ENCODE measurements around the gene SERTAD3.
"Not testable (repeated sequence)": the region's sequence is repeated elsewhere in the genome, so short reads cannot be mapped to it uniquely, and the experiment has no call there.

The SERTAD3 gene, protein sequence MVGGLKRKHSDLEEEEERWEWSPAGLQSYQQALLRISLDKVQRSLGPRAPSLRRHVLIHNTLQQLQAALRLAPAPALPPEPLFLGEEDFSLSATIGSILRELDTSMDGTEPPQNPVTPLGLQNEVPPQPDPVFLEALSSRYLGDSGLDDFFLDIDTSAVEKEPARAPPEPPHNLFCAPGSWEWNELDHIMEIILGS

DNA sequence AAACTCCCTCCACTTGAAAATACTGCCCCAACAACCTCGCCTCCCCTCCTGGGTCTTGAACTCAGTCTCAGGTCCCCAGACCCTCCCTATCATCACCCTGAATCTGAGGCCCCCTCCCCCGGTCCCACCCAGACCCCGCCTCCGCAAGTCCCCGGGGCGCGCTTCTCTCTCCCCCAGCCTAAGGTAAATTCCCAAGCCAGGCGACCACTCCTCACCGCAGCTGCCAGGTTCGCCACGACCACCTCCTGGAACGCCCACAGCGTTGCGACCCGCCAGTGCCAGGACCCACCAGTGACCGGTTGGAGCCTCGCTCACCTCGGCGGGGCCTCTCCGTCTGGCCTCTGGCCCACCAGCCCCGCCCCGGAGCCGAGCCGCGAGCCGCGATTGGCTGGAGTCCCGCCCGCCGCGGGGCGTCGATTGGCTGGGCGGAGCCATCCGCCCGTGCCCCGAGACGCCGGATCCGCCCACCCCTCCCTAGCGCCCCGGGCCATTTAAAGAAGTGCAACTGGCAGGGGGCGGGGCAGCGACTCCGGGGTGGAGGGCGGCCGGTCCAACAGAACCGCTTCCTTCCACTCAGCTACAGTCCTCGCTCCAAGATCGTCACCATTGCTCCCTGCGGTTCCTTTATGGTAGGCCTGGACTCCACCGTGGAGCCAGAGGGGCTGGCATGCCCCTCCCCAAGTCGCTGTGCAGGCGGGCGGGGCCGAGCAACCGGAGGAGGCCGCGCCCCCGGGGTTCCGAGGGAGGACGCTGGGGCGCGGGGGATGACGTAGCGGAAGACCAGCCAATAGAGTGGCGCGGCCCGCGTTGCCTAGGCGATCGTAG is at the start of gene SERTAD3:
TSS of gene SERTAD3 (minus strand) at position 336 of the 825 bp plus-strand sequence. CDS start 2,255 bp downstream, outside the sequence.
- DNase-seq (ENCODE audit: low read depth in 2 of 2), result peak; percentile 92 to 97

DNA sequence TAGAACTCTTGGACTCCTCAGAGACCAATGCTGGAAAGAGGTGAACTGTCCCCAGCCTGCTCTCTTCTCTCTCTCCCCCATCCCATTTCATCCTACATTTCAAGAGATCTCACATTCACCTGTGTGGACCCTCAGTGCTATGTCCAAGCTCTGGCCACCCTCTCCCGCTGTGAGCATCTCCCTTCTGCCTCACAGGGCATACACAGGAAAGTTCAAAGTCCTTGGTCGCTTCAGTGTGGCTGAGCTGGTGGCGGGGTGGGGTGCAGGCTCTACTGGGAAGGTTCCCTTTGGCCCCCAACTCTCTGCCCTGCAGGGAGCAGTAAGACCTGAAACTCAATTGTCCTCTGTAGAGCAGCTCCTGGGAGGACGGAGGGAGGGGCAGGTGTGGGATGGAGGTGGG is 49.6 kb upstream of the SERTAD3 start:
- no peak for DNase-seq (ENCODE audit: low read depth in 2 of 2)

DNA sequence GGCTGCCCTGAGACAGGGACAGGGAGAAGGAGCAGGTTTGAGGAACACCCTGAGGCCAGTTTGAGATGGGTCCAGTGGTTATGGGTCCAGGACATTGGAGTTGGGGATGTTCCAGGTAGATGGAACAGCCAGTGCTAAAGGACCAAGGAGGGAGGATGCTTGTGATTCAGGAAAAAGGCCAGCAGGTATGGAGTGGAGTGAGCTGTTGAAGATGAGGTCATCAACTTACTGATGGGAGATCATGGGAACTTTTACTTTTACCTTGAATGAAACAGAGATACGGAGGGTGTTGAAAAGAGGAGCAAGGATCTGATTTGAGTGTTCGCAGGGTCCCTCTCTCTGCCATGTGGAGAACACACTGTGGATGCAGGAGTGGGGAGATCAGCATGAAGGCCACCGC is 48.1 kb upstream of the SERTAD3 start:
- no peak for DNase-seq (ENCODE audit: low read depth in 2 of 2)

DNA sequence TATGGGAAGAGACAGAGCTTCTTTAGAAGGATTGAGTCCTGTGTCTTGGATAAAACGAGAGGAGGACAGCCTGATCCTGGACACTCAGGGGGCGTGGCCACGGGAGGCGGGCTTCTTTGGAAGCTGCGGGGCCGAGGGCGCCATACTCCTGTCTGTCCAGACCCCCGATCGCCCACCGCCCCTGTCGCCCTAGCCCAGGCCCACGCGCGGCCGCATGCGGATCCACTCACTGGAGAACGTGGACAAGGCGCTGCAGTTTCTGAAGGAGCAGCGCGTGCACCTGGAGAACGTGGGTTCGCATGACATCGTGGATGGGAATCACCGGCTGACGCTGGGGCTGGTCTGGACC is 45.7 kb upstream of the SERTAD3 start:
- no peak for DNase-seq (ENCODE audit: low read depth in 2 of 2)

DNA sequence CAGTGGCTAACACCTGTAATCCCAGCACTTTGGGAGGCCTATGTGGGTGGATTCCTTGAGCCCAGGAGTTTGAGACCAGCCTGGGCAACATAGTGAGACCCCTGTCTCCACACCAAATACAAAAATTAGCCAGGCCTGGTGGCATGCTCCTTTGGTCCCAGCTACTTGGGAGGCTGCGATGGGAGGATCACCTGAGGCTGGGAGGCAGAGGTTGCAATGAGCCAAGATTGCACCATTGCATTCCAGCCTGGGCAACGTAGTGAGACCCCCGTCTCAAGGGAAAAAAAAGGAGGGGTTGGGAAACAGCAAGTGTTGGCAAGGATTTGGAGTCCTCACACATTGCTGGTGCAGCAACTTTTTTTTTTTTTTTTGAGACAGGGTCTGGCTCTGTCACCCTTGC is 41.9 kb upstream of the SERTAD3 start:
- DNase-seq (ENCODE audit: low read depth in 2 of 2), result no peak

DNA sequence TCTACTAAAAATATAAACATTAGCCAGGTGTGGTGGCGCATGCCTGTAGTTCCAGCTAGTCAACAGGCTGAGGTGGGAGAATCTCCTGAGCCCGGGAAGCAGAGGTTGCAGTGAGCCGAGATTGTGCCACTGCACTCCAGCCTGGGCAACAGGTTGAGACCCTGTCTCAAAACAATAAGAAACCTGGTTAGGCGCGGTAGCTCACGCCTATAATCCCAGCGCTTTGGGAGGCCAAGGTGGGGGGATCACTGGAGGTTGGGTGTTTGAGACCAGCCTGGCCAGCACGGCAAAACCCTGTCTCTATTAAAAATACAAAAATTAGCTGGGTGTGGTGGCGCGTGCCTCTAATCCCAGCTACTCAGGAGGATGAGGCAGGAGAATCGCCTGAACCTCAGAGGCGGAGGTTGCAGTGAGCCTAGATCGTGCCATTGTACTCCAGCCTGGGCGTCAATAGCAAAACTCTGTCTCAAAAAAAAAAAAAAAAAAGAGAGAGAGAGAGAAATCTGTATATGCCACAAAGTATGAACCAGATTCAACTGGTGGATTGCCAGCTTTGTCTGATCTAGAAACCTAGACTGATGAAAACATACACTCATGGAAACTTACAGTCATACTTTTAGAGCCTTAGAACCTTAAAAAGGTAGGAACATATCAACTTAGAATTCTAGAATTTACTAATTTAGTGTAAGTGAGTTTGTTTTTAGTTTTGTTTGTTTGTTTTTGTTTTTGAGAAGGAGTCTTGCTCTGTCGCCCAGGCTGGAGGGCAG is 31.9 kb upstream of the SERTAD3 start:
- not testable (repeated sequence) for DNase-seq (ENCODE audit: low read depth in 2 of 2)

DNA sequence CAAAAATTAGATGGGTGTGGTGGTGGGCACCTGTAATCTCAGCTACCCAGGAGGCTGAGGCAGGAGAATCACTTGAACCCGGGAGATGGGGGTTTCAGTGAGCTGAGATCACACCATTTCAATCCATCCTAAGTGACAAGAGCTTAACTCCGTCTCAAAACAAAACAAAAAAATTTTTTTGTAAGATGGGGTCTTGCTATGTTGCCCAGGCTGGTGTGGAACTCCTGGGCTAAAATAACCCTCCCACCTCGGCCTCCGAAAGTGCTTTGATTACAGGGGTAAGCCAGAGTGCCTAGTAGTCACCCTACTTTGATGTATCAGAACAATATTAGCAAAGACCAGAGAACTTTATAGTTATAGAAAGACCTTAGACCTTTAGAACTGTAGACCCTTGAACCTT is 30.6 kb upstream of the SERTAD3 start:
- DNase-seq (ENCODE audit: low read depth in 2 of 2), result no peak

DNA sequence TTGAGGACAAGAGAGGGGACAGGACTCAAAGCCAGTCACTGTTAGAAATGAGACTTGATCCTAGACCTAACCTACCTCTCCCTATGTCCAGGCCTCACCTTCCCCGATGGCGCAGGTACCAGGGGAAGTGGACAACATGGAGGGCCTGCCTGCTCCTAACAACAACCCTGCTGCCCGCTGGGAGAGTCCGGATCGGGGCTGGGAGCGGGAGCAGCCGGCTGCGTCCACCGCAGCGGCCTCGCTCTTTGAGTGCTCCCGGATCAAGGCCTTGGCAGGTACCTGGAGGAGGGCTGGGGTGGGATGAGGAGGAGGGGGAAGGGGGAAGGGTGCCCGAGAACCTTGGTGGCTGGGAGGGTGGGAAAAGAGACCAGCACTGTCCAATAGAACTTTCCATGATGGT is 28.4 kb upstream of the SERTAD3 start:
- DNase-seq (ENCODE audit: low read depth in 2 of 2), result no peak

DNA sequence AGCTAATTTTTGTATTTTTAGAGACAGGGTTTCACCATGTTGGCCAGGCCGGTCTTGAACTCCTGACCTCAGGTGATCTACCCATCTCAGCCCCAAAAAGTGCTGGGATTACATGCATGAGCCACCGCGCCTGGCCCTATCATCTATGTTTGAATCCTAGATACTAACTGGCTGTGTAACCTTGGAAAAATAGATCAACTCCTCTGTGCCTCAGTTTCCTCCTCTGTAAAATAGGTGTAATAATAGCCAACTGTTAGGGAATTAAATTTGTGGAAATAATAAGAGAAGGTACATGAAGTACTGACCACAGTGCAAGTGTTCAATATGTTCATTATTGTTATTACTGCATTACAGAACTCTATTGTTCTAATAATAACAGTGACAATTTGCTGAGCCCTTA is 27.0 kb upstream of the SERTAD3 start:
- DNase-seq (ENCODE audit: low read depth in 2 of 2), result no peak

DNA sequence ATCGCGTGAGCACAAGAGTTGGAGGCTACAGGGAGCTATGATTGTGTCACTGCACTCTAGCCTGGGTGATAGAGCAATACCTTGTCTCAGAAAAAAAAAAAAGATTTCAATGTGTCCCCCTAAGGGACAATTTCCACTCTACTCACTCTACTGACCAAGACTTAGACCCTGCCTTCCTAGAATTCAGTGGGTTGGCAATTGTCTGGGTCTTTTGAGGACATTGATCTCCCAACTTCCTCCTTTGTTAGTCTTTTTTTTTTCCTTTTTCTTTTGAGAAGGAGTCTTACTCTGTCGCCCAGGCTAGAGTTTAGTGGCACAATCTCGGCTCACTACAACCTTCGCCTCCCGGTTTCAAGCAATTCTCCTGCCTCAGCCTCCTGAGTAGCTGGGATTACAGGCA is 24.9 kb upstream of the SERTAD3 start:
- DNase-seq (ENCODE audit: low read depth in 2 of 2), result no peak

DNA sequence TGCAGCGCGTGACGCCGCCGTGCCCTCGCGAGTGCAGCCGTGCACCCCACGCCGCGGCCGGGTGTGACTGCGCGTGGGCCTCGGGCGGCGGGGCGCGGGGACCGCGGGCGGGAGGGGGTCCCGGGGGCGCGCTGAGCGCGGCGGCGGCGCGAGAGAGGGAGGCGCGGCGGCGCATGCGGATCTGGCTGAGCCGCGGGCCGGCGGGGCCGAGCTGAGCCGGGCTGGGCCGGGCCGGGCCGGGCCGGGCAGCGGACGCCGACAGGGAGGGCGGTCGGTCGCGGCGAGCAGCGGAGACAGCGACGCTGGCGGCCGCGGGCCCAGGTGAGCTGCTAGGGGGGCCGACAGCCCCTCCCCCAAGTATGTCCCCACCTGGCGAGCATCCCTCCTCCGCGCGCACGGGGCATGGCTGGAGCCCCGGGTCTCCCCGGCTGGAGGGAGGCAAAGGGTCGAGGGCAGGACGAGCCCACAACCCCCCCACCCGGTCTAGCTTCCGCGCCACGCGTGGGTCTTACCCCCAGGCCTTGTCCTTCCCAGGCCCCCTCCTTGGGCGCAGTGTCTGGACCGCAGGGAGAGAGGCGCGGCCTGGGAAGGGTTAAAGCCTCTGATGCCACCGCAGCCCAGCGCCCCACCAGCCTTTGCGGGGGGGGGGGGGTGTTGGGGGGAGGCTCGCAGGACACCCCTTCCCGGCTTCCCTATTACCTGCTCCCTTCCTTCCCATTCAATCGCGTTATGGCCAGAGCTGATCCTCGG is 23.0 kb upstream of the SERTAD3 start, which contains the start of gene SPTBN4:
TSS of gene SPTBN4 (plus strand) at position 17 of the 750 bp plus-strand sequence. CDS start 5,621 bp downstream, outside the sequence.
- no peak for DNase-seq (ENCODE audit: low read depth in 2 of 2)

DNA sequence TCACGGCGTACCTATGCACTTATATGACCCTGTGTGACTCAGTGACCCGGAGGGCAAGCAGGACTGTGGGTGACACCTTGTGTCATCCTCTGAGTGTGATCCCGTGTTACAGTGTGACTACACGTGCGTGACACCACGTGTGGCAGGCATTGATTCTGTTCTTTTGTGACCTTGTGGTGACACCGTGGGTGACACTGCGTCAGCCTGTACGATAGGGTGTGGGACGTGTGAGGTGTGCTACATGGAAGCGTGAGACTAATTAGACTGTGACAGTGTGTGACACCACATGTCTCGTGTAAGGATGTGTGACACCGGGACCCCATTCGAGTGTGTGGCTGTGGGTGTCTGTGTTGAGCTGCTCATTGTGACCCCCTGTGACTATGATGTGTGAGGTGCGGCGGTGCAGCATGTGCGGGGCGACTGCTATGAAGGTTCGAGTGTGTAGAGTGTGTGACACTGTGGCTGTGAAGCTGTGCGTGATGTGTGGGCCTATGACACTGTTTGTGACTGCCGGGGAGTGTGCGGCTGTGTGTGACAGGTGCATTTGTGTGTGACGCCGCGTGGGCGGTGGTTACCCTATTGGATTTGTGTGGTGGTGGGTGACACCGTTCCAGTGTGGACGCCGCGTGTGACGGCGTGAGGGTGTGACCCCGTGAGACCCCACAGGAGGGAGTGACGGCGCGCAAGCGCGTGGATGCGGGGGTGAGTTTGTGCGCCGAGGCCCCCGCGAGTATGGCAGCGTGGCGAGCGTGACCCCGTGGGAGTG is 22.3 kb upstream of the SERTAD3 start:
- DNase-seq (ENCODE audit: low read depth in 2 of 2), result peak; percentile 75 to 89

DNA sequence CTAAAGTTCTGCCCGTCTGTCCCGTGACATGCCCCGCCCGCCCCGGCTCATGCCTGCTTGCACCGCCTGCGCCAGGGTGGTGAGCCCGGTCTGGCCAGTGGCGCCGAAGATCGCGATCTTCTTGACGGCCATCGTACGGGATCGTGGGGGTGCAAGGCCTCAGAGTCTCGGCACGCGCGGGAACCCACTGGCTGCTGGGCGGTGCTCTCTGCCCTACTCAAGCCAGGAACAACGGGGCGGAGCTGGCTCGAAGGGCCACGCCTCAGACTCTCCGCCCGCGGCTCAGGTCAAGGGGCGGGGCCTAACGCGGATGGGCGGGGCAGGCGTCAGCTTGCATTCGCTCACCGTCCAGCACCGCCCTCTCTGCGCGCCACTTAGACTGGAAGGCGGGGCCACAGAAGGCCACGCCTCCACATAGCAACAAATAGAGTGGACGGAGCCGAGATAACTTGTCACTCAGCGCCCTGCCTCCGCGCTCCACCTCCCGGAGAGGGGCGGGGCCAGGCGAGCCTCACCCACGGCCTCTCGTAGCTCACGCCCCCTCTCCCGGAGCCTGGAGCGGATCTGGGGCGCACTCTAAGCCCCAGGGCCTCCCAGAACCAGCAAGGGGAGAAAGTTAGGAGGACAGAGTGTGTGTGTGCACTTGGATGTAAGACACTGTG is 21.6 kb upstream of the SERTAD3 start, which contains the start of gene BLVRB:
TSS of gene BLVRB (minus strand) at position 189 of the 662 bp plus-strand sequence. CDS start at position 132, 57 bp downstream.
- peak; percentile 97 to 98 for DNase-seq (ENCODE audit: low read depth in 2 of 2)

DNA sequence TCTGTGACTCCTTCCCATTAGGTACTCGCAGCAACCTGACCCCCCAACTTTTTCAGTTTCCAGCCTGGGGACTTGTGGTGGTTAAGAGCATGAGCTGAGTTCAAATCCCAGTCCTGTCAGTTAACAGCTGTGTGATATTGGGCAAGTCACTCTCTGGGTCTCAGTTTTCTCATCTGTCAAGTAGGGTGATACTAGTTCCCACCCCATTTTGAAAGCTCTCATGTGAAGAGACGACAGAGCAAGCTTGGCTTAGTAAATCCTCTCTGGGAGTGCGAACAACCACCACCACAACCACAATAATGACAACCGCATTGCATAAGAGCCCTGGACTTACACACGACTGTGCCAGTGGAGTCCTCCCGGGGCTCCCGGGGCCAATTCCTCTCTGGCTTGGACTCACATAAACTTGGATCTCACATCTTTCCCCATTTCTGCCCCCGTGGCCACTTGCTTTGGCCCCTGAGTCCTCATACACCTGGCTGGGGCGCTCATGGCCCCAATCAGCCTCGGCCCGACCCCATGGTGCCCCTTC is 21.0 kb upstream of the SERTAD3 start:
- DNase-seq (ENCODE audit: low read depth in 2 of 2), result peak in 1 of 2 donors; percentile 3

DNA sequence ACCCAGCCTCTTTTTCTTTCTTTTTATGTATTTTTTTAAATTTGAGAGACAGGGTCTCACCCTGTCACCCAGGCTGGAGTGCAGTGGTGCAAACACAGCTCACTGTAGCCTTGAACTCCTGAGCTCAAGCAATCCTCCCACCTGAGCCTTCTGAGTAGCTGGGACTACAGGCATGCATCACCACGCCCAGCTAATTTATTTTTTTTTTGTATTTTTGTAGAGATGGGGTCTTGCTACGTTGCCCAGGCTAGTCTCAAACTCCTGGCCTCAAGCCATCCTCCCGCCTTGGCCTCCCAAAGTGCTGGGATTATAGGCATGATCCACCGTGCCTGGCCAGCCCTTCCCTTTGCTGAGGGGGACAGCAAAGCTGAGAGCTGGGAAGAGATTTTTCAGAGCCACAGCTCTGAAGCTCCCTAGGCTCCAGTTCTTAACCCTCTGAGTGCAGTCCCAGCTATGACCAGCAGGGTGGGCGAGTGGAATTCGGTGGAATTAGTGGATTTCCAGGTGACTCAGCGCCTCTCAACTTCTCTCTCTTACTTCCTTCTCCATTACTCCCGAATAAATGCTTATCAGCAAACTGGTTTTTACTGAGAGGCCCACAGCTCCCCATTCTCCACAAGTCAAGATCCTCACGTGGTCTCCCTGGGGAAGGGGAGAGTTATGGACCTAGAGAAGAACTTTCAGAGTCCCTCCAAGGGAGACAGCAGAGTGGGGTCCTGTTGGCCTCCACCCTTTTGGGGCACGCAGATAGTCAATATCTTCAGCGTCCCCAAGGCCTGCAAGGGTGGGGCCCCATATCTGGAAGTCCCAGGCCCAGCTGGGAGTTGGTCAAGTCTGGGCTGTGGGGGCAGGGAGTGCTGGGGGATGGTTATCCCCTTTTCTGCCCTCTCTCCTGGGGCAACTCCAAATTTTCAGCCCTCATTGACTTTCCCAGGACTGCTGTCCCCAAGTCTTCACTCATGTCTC is 20.2 kb upstream of the SERTAD3 start:
- peak; percentile 44 to 50 for DNase-seq (ENCODE audit: low read depth in 2 of 2)

DNA sequence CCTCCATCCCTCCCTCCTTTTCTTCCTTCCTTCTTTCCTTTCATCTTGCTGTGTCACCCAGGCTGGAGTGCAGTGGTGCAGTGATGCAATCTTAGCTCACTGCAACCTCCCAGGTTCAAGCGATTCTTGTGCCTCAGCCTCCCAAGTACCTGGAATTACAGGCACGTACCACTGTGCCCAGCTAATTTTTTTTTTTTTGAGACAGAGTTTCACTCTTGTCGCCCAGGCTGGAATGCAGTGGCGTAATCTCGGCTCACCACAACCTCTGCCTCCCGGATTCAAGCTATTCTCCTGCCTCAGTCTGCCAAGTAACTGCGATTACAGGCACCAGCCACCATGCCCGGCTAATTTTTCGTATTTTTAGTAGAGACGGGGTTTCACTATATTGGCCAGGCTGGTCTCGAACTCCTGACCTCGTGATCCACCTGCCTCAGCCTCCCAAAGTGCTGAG is 19.5 kb upstream of the SERTAD3 start:
- DNase-seq (ENCODE audit: low read depth in 2 of 2), result not testable (repeated sequence)

DNA sequence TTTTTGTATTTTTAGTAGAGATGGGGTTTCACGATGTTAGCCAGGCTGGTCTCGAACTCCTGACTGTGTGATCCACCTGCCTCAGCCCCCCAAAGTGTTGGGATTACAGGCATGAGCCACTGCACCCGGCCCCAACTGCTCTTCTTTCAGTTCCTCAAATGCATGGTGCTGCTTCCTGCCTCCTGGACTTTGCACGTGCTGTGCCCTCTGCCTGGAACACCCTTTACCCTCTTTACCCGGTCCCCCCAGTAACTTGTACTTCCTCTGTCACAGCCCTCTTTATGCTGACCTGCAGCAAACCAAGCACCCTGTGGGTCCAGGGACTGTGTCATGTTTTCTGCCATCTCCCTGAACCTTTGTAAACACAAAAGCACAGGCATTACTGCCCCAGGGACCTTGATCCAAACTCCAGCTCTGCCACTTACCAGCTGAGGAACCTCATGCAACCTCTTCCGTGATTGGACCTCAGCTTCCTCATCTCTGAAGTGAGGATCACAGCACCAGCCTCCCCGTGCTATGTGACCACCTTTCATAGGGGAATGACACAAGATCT is 17.6 kb upstream of the SERTAD3 start:
- DNase-seq (ENCODE audit: low read depth in 2 of 2), result no peak

DNA sequence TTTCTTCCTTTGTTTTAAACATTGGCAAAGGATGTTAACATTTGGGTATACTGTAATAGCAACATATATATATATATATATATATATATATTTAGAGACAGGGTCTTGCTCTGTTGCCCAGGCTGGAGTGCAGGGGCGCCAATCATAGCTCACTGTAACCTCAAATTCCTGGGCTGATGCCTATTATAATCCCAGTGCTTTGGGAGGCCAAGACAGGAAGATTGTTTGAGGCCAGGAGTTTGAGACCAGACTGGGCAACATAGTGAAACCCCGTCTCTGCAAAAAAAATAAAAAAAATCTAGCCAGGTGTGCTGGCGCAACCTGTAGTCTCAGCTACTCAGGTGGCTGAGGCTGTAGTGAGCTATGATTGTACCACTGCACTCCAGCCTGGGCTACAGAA is 16.1 kb upstream of the SERTAD3 start:
- DNase-seq (ENCODE audit: low read depth in 2 of 2), result no peak

DNA sequence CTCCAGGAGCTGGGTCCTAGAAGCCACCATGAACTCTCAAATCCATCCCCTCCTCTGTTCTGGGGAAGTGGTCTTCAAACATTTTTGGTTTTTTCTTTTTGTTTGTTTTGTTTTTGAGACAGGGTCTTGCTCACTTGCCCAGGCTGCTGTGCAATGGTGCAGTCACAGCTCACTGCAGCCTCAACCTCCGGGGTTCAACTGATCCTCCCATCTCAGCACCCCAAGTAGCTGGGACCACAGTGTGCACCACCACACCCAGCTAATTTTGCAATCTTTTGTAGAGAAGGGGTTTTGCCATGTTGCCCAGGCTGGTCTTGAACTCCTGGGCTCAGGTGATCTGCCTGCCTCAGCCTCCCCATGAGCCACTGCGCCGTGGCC is 14.5 kb upstream of the SERTAD3 start:
- DNase-seq (ENCODE audit: low read depth in 2 of 2), result no peak

All from stimulated activated CD8-positive, alpha-beta memory T cell treated with anti-CD3 and anti-CD28 coated beads, Interleukin-7, amount 100 ng/mL, for 4 hours (primary cell).